Activated naive CD8-positive, alpha-beta T cell (primary cell): ENCODE measurements around the gene CROCC.

ENCODE experiments used
- H3K27ac Mint-ChIP-seq: one replicate; pipeline ENCODE4 v1.8.0; 2021; ENCODE audit warnings: mixed read lengths
- H3K27me3 Mint-ChIP-seq: one replicate; pipeline ENCODE4 v1.8.0; 2021; ENCODE audit warnings: mixed read lengths
- H3K36me3 Mint-ChIP-seq: one replicate; pipeline ENCODE4 v1.8.0; 2021; ENCODE audit warnings: mixed read lengths
- H3K4me1 Mint-ChIP-seq: one replicate; pipeline ENCODE4 v1.8.0; 2021; ENCODE audit warnings: low read depth, mixed read lengths
- H3K4me3 Mint-ChIP-seq: one replicate; pipeline ENCODE4 v1.8.0; 2021; ENCODE audit warnings: mild to moderate bottlenecking, mixed read lengths
- H3K9me3 Mint-ChIP-seq: one replicate; pipeline ENCODE4 v1.8.0; 2021; ENCODE audit warnings: low read depth, mixed read lengths

Gene CROCC

DNA sequence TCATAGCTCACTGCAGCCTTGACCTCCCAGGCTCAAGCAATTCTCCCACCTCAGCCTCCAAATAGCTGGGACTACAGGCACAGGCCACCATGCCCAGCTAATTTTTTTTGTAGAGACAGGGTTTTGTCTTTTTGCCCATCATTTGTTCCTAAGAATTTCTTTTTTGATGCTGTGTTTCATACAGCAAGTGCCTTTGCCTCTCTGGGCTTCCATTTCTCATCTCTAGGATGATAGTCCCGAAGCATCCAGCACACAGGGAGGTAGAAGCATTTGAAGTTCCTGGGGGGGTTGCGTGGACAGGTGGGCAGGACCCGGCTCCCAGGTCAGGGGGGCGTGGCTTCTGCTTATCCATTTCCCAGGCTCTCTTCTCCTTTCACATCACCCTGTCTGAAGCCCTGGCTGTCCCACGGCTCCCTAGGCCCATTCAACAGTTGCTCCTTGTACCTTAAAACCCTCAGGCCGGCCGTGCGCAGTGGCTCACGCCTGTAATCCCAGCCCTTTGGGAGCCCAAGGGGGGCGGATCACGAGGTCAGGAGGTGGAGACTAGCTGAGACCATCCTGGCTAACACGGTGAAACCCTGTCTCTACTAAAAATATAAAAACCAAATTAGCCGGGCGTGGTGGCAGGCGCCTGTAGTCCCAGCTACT lies 86.6 kb downstream of the CROCC start:
- Mint-ChIP-seq H3K4me1 (peaks cover 16% of the 10 kb centered on the region), H3K27ac (no peak overlapping the region), H3K27me3 (no peaks in the 10 kb centered on the region), H3K9me3 (no peaks in the 10 kb centered on the region), H3K36me3 (no peaks in the 10 kb centered on the region), H3K4me3 (no peak overlapping the region)

DNA sequence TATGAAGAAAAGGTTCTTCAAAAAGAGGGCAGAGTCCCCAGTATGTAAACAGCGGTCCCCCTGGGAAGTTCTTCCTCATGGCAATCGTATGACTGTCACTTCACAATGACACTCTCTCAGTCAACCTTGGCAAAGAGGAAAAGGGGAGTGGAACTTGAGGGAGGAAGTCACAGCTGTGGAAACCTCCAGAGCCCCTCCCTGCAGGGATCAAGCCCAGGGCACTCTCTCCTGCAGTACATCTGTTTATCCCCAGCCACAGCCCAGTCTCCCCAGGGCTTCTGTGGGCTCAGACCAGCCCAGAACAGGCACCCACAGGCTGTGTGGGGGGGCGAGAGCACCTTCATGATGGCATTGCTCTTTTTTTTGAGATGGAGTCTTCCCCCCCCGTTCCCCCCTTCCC lies 88.0 kb downstream of the CROCC start:
- H3K4me1 Mint-ChIP-seq, result peaks cover 16% of the 10 kb centered on the region
- no peak overlapping the region for H3K27ac Mint-ChIP-seq
- no peaks in the 10 kb centered on the region for H3K27me3 Mint-ChIP-seq
- H3K4me3 Mint-ChIP-seq, result peak overlapping the region; percentile 42
- no peaks in the 10 kb centered on the region for H3K9me3 Mint-ChIP-seq
- no peaks in the 10 kb centered on the region for H3K36me3 Mint-ChIP-seq

DNA sequence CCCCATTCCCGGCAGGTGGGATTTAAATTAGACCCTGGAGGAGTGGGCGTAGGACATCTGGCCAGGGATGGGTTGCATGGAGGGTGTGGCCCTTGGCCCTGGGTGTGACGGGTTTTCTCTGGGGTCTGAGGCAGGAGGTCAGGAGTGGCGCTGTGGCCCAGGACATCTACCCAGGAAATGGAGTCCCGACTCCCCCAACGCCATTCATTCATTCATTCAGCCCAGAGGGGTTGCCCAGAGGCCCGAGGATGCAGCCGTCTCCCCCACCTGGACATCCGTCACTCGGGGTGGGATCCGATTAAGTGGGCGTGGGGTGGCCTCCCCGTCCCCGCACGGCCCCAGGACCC lies 89.3 kb downstream of the CROCC start:
- no peaks in the 10 kb centered on the region for H3K36me3 Mint-ChIP-seq
- no peaks in the 10 kb centered on the region for H3K27me3 Mint-ChIP-seq
- H3K9me3 Mint-ChIP-seq, result no peaks in the 10 kb centered on the region
- no peak overlapping the region for H3K27ac Mint-ChIP-seq
- H3K4me3 Mint-ChIP-seq, result peak overlapping the region; percentile 85
- H3K4me1 Mint-ChIP-seq, result peaks cover 16% of the 10 kb centered on the region

GRCh38 chr1:17011439-17012307 lies 89.9 kb downstream of the CROCC start, which contains the start of gene ATP13A2:
TSS of gene ATP13A2 (minus strand) at chr1:17011928. CDS start at chr1:17011738, 190 bp downstream.
- Mint-ChIP-seq H3K27ac (peak within 1 kb of the TSS; percentile 75), H3K27me3 (no peaks in the 10 kb centered on the region), H3K4me1 (peaks cover 16% of the 10 kb centered on the region), H3K36me3 (no peaks in the 10 kb centered on the region), H3K9me3 (no peaks in the 10 kb centered on the region), H3K4me3 (peak within 1 kb of the TSS; percentile 85)

GRCh38 chr1:17012775-17013490 lies 91.2 kb downstream of the CROCC start:
- no peaks in the 10 kb centered on the region for H3K9me3 Mint-ChIP-seq
- peak overlapping the region; percentile 10 for H3K4me3 Mint-ChIP-seq
- no peak overlapping the region for H3K27ac Mint-ChIP-seq
- no peaks in the 10 kb centered on the region for H3K36me3 Mint-ChIP-seq
- peaks cover 16% of the 10 kb centered on the region for H3K4me1 Mint-ChIP-seq
- H3K27me3 Mint-ChIP-seq, result no peaks in the 10 kb centered on the region

DNA sequence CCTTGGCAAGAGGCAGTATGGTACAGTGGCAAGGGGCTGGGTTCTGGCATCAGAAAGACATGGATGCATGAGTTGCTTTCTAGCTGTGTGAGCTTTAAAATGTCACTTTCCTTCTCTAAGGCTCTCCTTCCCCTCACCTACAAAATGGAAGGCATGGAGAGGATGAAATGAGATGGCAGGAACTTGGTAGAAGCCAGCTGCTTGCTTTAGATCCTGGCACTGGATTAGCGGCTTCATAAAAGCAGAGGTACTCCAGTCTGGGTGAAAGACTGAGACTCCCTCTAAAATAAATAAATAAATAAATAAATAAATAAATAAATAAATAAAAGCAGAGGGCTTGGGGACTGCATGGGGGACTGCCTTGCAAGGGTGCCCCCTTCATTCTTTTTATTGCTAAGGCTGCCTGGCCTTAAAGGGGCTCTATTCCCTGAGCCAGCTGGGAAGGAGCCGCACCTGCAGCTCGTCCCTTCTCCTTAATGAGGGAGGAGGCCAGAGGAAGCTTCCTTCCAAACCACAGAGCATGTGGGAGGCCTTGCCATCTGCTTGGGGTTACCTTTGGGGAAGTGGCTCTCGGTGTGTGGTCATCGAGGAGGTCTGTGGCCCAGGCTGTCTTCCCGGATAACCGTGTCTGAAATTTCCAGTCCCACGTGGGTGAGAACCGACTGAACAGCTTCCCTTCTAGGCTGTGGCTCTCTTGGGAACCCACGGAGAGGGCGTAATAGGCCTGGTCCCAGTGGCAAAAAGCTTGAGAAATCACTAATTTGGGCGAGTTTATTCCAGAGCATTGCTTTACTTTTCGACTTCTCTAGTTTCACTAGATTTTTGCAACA lies 92.0 kb downstream of the CROCC start:
- no peaks in the 10 kb centered on the region for H3K9me3 Mint-ChIP-seq
- H3K4me3 Mint-ChIP-seq, result peak overlapping the region; percentile 10
- no peaks in the 10 kb centered on the region for H3K36me3 Mint-ChIP-seq
- H3K27me3 Mint-ChIP-seq, result no peaks in the 10 kb centered on the region
- H3K27ac Mint-ChIP-seq, result no peak overlapping the region
- H3K4me1 Mint-ChIP-seq, result peaks cover 16% of the 10 kb centered on the region

DNA sequence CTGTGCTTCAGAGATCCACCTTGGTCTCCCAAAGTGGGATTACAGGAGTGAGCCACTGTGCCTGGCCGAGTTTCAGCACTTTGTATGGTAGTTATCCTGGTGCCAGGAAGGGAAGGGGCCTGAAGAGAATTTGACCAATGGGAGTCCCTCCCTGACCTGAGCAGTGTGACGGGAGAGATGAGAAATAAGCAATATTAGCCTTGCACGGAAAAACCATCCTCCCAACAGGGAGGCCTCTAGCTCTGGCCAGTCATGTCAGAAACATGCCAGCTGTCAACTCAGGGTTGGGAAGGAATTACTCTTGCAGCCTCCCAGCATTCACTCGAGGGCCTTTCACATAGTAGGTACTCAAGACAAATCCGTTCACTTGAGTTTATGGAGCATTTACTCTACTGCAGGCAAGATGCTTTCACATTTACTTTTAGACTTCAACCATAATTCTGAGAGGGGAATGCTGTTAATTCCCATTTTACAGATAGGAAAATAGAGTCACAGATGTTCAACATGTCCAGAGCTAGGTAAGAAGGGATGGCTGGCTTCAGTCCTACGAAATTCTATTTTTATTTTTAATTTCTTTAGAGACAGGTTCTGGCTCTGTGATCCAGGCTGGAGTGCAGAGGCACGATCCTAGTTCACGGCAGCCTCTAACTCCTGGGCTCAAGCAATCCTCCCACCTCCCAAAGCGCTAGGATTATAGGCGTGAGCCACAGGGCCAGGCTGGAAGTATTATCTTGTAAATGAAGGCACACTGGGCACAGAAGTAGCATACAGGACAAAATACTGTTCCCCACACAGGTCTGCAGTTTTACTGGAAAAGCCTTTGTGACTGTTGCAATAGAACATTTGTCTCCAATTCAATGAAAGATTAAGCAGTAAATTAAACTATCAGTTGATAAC lies 93.2 kb downstream of the CROCC start:
- H3K36me3 Mint-ChIP-seq, result no peaks in the 10 kb centered on the region
- H3K27me3 Mint-ChIP-seq, result no peaks in the 10 kb centered on the region
- H3K27ac Mint-ChIP-seq, result no peak overlapping the region
- H3K9me3 Mint-ChIP-seq, result no peaks in the 10 kb centered on the region
- peaks cover 15% of the 10 kb centered on the region for H3K4me1 Mint-ChIP-seq
- H3K4me3 Mint-ChIP-seq, result no peak overlapping the region

DNA sequence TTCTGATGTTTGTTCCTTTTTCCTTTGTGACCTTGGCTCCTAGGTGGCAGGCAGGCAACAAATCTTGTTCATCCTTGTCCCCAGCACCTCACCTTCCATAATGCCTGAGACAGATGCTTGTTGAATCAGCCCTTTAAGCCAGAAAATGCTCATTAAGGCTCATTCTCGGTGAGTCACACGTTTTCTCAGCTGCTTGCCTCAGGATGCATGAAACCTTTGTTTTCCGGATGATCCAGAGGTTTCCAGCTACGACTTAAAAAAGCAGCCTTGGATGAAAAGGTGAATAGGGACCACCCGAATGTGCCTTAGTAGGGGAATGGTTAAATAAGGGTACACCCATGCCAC lies 94.6 kb downstream of the CROCC start:
- H3K4me1 Mint-ChIP-seq, result peaks cover 5% of the 10 kb centered on the region

GRCh38 chr1:17017435-17017834 lies 95.7 kb downstream of the CROCC start:
- Mint-ChIP-seq H3K9me3 (no peaks in the 10 kb centered on the region), H3K27ac (no peak overlapping the region), H3K36me3 (no peaks in the 10 kb centered on the region), H3K4me3 (no peak overlapping the region), H3K4me1 (peaks cover 1% of the 10 kb centered on the region), H3K27me3 (no peaks in the 10 kb centered on the region)

More for the DNA sequence above, 94.6 kb downstream of the CROCC start:
- H3K27me3 Mint-ChIP-seq, result no peaks in the 10 kb centered on the region
- H3K9me3 Mint-ChIP-seq, result no peaks in the 10 kb centered on the region
- no peak overlapping the region for H3K27ac Mint-ChIP-seq
- no peak overlapping the region for H3K4me3 Mint-ChIP-seq
- no peaks in the 10 kb centered on the region for H3K36me3 Mint-ChIP-seq

GRCh38 chr1:17018849-17019248 lies 97.1 kb downstream of the CROCC start:
- Mint-ChIP-seq H3K4me1 (peaks cover 1% of the 10 kb centered on the region), H3K9me3 (no peaks in the 10 kb centered on the region), H3K27ac (peak overlapping the region; percentile 61), H3K4me3 (no peak overlapping the region), H3K36me3 (no peaks in the 10 kb centered on the region), H3K27me3 (no peaks in the 10 kb centered on the region)

DNA sequence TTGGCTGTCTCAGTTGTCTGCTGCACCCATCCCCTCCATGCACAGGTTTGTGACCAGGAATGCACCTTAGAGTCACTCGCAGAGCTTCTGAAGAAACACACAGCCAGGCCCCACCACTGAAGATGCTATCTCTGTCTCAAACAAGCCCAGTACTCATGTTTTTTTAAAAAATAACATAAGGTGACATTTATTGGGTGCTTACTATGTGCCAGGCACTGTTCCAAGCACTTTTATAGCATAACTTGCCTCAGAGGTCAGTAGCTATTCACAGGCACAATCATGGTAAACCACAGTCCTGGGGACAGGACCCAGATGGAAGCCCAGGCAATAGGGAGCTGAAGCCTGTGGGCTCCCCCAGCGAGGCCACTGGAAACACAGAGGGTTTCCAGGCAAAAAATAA lies 98.8 kb downstream of the CROCC start:
- Mint-ChIP-seq H3K4me3 (no peak overlapping the region), H3K27ac (no peak overlapping the region), H3K36me3 (no peaks in the 10 kb centered on the region), H3K9me3 (no peaks in the 10 kb centered on the region), H3K27me3 (no peaks in the 10 kb centered on the region), H3K4me1 (peaks cover 1% of the 10 kb centered on the region)

GRCh38 chr1:17021896-17022295 lies 100.2 kb downstream of the CROCC start:
- no peak overlapping the region for H3K27ac Mint-ChIP-seq
- no peaks in the 10 kb centered on the region for H3K27me3 Mint-ChIP-seq
- peaks cover 1% of the 10 kb centered on the region for H3K4me1 Mint-ChIP-seq
- H3K36me3 Mint-ChIP-seq, result no peaks in the 10 kb centered on the region
- H3K4me3 Mint-ChIP-seq, result no peak overlapping the region
- H3K9me3 Mint-ChIP-seq, result no peaks in the 10 kb centered on the region
